ENCODE results near the gene DHPS.
A peak's percentile ranks its signal among the peaks of the same experiment; 100 is the strongest.

DNA sequence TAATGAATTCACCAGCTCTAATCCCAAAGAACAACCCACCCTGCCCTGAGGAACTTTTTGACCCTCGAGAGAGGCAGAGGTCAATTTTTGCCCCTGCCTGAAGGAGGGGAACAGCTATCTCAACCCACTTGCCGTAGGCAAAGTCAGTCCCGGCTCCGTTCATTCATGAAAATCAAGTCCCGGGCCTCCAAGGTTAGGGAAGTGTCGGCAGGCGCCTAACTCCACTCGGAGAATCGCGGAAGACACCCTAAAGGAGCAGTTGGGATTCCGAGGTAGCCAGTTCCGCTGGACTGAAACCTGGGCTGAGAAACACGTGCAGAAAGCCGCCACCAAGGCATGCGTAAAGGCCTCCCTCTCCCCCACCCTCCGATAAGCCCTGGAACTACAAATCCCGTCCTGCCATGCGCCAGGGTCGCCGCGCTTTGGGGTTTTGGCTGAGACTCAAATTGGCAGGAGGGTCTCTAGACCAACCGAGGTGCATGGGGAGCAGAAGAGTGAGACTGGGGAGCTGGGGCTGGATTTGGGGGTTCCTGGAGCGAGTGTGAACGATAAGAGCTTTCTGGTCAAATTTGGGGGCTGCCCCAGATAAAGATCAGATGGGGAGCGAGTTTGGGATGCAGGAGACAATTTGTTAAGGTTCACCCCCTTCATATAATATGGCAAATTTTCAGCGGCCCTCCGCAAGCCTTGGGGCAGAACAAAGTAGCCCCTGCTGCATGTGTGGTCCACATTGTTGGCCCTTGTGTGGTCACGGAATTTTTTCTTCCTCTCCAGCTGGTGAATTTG, 42.2 kb upstream of the DHPS start, which contains the start of gene TNPO2:
- TF ChIP-seq GATA2 (IDR thresholded peaks at IDR 0.05; ENCODE audit: low read depth, low read length), result peak; percentile 89
- no peak; the same call in 1 of the 2 replicates for TF ChIP-seq GATA3 (IDR thresholded peaks at IDR 0.05; ENCODE audit: low read depth, low read length)

Measured in SH-SY5Y (cell line).